Endodermal cell (in vitro differentiated cells): ENCODE results near the gene ARPIN. TPM values are rescaled to one million over a fixed set of nuclear protein-coding genes. Genes with fewer than 3 reads are reported as not detected.

Experiments used
- DNase-seq: peaks from one replicate; pipeline ENCODE4 v3.0.0-alpha.2; 2017
- H3K27ac ChIP-seq: 2 replicates; pipeline ENCODE4 v1.5.1; 2013; ENCODE audit warnings: mild to moderate bottlenecking, low read depth, low read length, moderate library complexity
- H3K27me3 ChIP-seq: 2 replicates; pipeline ENCODE4 v1.6.1; 2013; ENCODE audit warnings: mild to moderate bottlenecking, low read length, moderate library complexity; ENCODE audit not compliant: insufficient read depth, control insufficient read depth, poor library complexity, severe bottlenecking
- H3K36me3 ChIP-seq: 2 replicates; pipeline ENCODE4 v1.7.0; 2013; ENCODE audit warnings: mild to moderate bottlenecking, low read length, moderate library complexity; ENCODE audit not compliant: control insufficient read depth, insufficient read depth
- H3K4me1 ChIP-seq: one replicate; pipeline ENCODE4 v1.7.0; 2013; ENCODE audit warnings: low read length; ENCODE audit not compliant: control insufficient read depth, insufficient read depth
- H3K4me3 ChIP-seq: 2 replicates; pipeline ENCODE4 v1.5.1; 2013; ENCODE audit warnings: mild to moderate bottlenecking, low read length, moderate library complexity
- H3K9ac ChIP-seq: 2 replicates; pipeline ENCODE4 v1.6.1; 2013; ENCODE audit warnings: mild to moderate bottlenecking, low read length, moderate library complexity; ENCODE audit not compliant: poor library complexity, severe bottlenecking; ENCODE audit errors: extremely low read depth
- H3K9me3 ChIP-seq: 2 replicates; pipeline ENCODE4 v1.6.1; 2013; ENCODE audit warnings: mild to moderate bottlenecking, low read length, moderate library complexity; ENCODE audit not compliant: control insufficient read depth
- H3K27ac Mint-ChIP-seq: 2 replicates; pipeline ENCODE4 v1.8.0; 2020; ENCODE audit warnings: mixed read lengths
- H3K27me3 Mint-ChIP-seq: 2 replicates; pipeline ENCODE4 v1.8.0; 2021; ENCODE audit warnings: mild to moderate bottlenecking, mixed read lengths; ENCODE audit not compliant: insufficient read depth
- H3K36me3 Mint-ChIP-seq: 2 replicates; pipeline ENCODE4 v1.8.0; 2020; ENCODE audit warnings: low read depth, mixed read lengths
- H3K4me1 Mint-ChIP-seq: 2 replicates; pipeline ENCODE4 v1.8.0; 2020; ENCODE audit warnings: mixed read lengths
- H3K4me3 Mint-ChIP-seq: 2 replicates; pipeline ENCODE4 v1.8.0; 2020; ENCODE audit warnings: mild to moderate bottlenecking, moderate library complexity, mixed read lengths
- H3K9me3 Mint-ChIP-seq: 2 replicates; pipeline ENCODE4 v1.8.0; 2020; ENCODE audit warnings: mild to moderate bottlenecking, mixed read lengths
- WGBS, 2 experiments: methylation state at CpG; one replicate each; pipeline versions ENCODE4 v1.1.5 to v1.1.7; 2013; ENCODE audit warnings: missing lambda C conversion rate in 2 of 2, mixed read lengths in 1 of 2; ENCODE audit not compliant: insufficient coverage in 1 of 2, insufficient read length in 1 of 2; 5-methylcytosine and 5-hydroxymethylcytosine counted together
- total RNA-seq, 2 donors: library from RNA; stranded (reverse); fragmentation: NEBNext Ultra II Directional in 1 of 2; extraction: Animal tissue kit (Norgen Biotek cat#: 25700) in 1 of 2; gene quantifications; 2 replicates in 1 of 2; 3 replicates in 1 of 2; pipeline ENCODE4 v1.2.1, GENCODE V29; 2021
- TF ChIP-seq, protein P1 (sequence below): fragments of 200-600 bp; sonication (generic); conservative IDR thresholded peaks from 2 replicates; pipeline ENCODE4 v1.5.0; 2021; ENCODE audit warnings: antibody characterized with exemption, mild to moderate bottlenecking

ARPIN gene
- total RNA-seq, 2 donors from 2014 or later, result 6.9 to 11.2 TPM

DNA sequence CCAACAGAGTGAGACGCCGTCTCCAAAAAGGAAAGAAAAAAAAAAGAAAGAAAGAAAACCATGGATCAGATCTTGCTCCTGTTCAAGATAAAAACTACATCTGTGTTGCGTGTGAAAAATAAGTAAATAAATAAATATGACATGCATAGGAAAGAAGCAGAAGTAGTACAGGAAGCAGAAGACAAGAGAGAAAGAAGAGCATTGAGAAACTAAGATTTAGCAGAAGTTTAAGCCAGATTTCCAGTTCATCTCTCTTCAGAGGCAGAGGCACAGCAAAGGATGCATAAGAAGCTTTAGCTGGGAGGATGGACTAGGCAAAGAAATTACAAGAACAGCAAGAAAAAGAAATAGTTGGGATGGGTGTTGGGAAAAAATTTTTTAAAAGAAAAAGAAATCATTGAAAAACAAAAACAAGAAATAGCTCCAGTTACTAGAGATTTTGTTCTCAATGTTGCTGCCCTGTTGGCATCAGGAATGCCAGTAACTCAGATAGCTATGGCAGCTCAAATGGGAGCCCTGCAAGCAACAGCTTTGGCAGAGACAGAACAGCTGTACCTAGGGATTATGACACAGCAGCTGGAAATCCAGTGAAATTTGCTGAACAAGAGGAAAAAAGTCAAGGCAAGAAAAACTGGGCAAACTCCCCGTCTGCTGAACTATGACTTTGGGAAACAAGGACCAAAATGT is 36.2 kb downstream of the ARPIN start:
- H3K36me3 ChIP-seq, result peaks cover 46% of the 10 kb centered on the region
- H3K4me1 ChIP-seq, result no peaks in the 10 kb centered on the region
- no peak overlapping the region for H3K4me3 Mint-ChIP-seq
- no peak overlapping the region for H3K4me3 ChIP-seq
- DNase-seq, result no peak
- no peaks in the 10 kb centered on the region for H3K4me1 Mint-ChIP-seq
- H3K27ac ChIP-seq, result no peak overlapping the region
- H3K27me3 ChIP-seq, result no peaks in the 10 kb centered on the region
- H3K9me3 Mint-ChIP-seq, result no peaks in the 10 kb centered on the region
- H3K27ac Mint-ChIP-seq, result no peak overlapping the region
- WGBS, 2 experiments, result 94 to 98% methylated on average over 4 of the region's 4 CpGs
- H3K9me3 ChIP-seq, result no peaks in the 10 kb centered on the region
- no peaks in the 10 kb centered on the region for H3K27me3 Mint-ChIP-seq
- peaks cover 41% of the 10 kb centered on the region for H3K36me3 Mint-ChIP-seq
- H3K9ac ChIP-seq, result no peak overlapping the region
- TF ChIP-seq, protein P1, sequence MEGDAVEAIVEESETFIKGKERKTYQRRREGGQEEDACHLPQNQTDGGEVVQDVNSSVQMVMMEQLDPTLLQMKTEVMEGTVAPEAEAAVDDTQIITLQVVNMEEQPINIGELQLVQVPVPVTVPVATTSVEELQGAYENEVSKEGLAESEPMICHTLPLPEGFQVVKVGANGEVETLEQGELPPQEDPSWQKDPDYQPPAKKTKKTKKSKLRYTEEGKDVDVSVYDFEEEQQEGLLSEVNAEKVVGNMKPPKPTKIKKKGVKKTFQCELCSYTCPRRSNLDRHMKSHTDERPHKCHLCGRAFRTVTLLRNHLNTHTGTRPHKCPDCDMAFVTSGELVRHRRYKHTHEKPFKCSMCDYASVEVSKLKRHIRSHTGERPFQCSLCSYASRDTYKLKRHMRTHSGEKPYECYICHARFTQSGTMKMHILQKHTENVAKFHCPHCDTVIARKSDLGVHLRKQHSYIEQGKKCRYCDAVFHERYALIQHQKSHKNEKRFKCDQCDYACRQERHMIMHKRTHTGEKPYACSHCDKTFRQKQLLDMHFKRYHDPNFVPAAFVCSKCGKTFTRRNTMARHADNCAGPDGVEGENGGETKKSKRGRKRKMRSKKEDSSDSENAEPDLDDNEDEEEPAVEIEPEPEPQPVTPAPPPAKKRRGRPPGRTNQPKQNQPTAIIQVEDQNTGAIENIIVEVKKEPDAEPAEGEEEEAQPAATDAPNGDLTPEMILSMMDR, result no peak

DNA sequence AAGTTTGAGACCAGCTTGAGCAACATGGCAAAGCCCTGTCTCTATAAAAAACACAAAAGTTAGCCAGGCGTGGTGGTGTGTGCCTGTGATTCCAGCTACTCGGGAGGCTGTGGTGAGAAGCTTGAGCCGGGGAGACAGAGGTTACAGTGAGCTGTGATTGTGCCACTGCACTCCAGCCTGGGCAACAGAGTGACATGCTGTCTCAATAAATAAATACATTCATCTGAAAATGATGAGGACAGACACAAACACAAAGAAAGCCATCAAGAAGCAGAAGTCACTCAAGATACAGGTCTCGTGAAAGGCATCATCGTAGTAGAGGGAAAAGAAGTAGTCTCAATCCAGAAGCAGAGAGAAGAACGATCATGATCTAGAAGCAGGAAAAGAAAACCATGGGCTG is 37.0 kb downstream of the ARPIN start:
- Mint-ChIP-seq H3K27ac (no peak overlapping the region), H3K4me3 (no peak overlapping the region), H3K4me1 (no peaks in the 10 kb centered on the region), H3K36me3 (peaks cover 47% of the 10 kb centered on the region), H3K27me3 (no peaks in the 10 kb centered on the region), H3K9me3 (no peaks in the 10 kb centered on the region)
- Histone ChIP-seq H3K27me3 (no peaks in the 10 kb centered on the region), H3K9me3 (peaks cover 2% of the 10 kb centered on the region), H3K4me3 (no peak overlapping the region), H3K9ac (no peak overlapping the region), H3K27ac (no peak overlapping the region), H3K36me3 (peaks cover 49% of the 10 kb centered on the region), H3K4me1 (no peaks in the 10 kb centered on the region)
- TF ChIP-seq, protein P1, result no peak
- WGBS, 2 experiments, result 85 to 95% methylated on average over 6 of the region's 6 CpGs
- no peak for DNase-seq

DNA sequence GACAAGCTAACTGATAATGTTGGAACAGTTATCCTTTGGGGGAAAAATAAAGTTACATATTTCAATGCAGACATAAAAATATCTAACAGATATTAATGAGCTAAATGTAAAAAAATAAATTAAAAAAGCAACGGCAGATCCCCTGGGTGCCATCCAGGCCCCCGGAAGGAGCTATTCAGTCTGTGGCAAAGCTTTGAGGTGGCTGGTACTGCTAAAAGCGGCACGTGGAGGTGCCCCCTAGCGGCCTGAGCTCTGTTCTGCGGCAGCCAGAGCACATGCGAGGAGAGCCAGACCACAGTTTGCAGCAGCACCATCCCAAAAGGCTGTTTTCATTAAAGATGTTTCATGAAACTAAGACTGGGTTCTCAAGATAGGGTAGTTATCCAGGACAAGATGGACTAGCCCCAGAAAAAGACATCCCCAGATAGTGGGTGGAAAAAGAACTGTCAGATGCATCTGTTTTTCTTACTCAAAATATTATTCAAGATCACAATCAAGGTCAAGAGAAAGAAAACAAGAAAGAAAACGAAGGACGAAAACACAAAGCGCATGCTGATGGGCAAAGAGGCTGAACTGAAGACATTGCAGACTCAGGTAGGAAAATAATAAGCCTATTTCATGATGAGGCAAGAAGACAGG is 37.7 kb downstream of the ARPIN start:
- Histone ChIP-seq H3K4me1 (no peaks in the 10 kb centered on the region), H3K4me3 (no peak overlapping the region), H3K36me3 (peaks cover 53% of the 10 kb centered on the region), H3K27ac (no peak overlapping the region), H3K9me3 (peaks cover 9% of the 10 kb centered on the region), H3K27me3 (no peaks in the 10 kb centered on the region), H3K9ac (no peak overlapping the region)
- peak; percentile 93 for DNase-seq
- peaks cover 1% of the 10 kb centered on the region for H3K9me3 Mint-ChIP-seq
- no peaks in the 10 kb centered on the region for H3K4me1 Mint-ChIP-seq
- H3K27me3 Mint-ChIP-seq, result no peaks in the 10 kb centered on the region
- H3K4me3 Mint-ChIP-seq, result no peak overlapping the region
- WGBS, 2 experiments, result 44 to 45% methylated on average over 7 to 10 of the region's 10 CpGs
- peaks cover 51% of the 10 kb centered on the region for H3K36me3 Mint-ChIP-seq
- H3K27ac Mint-ChIP-seq, result peak overlapping the region; percentile 5
- TF ChIP-seq, protein P1, result peak; percentile 98
